HS-27A (cell line): ENCODE data around the gene CD248.

ENCODE experiments used
- DNase-seq: peaks from one replicate; pipeline ENCODE4 v3.0.0-alpha.2; 2012; ENCODE audit warnings: low read depth, missing footprints

The CD248 gene

GRCh38 chr11:66275984-66276612 lies 40.7 kb downstream of the CD248 start:
- no peak for DNase-seq

DNA sequence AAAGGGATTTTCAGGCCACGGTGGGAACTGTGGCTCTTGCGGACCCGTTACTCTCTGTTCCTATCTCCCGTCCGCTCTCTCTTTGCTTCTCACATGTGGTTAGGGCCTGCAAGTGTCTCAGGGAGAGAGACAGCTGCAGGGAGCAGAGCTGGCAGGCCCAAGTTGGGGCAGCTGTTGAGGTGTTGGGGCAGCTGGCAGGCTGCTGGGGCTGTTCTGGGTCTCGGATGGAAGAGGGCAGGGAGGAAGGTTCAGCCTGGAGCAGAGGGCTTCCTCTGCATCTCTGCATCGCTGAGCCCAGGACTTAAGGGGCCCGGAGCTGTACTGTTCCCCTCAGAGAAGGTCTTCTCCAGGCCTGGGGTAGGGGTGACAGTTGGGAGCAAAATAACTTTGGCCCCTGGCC lies 41.4 kb downstream of the CD248 start:
- DNase-seq = no peak

- no peak for DNase-seq
Measured at GRCh38 chr11:66274219-66274618, 42.6 kb downstream of the CD248 start.

DNA sequence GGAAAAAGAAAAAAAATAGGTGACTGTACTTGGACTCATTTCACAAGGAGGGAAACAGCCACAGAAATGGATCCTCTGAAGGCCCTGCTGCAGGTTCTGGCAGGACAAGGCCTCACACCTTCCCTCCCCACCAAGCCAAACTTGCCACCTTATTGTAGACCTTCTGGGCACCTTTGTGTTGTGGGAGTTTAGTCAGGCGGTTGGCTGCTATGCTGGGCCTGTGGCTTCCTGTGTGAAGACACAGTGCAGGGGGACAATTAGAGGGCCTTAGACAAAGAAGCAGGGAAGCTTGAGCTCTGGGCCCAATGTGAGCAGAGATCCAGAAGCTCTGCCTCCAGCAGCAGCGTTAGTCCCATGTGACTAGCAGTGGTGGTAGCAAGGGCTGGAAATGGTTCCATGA lies 44.2 kb downstream of the CD248 start:
- DNase-seq = no peak

DNA sequence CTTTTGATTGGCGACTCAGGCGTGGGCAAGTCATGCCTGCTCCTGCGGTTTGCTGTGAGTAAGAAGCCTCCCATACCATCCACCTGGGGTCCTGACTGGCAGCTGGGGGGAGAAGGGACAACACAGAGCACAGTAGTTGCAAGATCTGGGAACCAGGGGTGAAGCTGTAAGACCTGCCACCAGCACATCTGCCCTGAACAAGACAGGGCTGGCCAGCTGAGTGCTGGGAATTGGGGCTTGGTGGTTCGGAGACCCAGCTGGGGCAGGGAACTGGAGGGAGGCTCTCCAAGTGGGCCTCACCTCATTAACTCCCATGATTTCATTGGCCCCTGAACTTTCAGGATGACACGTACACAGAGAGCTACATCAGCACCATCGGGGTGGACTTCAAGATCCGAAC lies 45.0 kb downstream of the CD248 start:
- DNase-seq = no peak

DNA sequence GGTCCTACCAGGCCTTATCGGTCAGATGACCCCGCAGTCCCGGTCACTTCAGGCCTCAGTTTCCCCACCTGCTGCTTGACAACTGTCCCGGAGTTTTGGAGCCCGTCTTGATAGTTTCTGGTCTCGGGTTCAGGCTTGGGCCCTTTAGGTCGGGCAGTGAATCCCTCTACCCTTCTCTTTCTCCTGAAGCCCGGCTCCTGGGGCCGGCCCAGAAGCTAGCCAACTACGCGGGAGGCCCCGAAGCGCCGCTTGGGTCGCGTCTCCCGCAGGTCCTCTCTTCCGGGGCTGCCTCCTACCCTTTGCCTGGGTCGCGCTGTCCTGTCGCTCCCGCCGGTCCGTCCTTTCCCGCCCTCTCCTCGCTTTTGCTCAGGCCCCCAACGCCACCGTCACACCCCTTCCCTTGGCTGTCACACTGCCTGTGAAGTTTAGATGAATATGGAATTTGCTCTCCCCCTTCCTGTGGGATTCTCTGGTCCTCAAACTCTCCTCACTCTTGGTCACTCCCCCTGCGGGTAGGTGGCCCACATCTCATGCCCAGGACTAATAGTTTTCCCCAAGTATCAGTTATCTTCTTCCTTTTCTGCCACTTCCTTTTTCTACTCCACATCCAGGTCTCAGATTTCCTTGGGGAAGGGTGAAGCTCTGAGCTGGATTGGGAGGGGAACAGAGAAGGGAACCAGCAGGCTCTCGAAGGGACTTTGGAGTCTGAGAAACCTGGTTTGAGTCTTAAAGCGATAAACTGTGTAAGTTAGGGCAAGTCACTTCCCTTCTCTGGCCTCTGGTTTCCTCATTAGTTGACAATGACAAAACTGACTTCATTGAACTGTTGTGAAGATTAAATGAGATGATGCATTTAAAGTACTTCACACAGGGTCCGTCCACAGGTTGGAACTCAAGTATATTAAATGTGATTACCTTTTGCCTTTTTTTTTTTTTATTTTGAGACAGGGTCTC lies 47.6 kb downstream of the CD248 start:
- DNase-seq = peak; percentile 51

DNA sequence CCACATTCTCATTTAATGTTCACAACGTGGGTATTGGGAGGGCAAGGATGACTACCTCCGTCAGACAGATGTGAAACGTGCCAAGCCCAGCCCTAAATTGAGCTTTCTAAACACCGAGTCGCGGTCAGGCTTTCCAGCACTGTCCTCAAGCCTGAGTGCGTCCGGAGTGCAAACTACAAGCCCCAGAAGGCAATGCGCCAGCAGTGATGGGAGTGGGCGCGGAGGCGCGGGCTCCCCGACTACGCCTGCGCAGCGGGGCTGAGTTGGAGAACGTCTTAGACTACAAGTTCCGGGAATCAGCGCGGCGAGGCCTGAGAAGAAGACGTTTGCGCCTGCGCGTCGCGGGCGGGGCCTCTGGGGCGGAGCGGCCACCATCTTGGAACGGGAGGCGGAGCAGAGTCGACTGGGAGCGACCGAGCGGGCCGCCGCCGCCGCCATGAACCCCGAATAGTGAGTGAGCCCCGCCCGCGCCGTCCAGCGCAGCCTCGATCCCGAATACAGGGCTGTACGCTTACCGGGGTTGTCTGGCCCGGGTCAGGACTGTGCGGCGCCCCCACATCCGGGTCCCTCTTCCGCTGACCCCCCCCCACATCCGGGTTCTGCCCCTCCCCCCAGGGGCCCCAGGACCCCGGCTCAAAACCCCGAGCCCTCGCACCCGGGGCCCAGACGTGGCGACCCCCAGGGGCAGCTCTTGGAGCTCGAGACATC lies 48.4 kb downstream of the CD248 start, which contains the start of gene RAB1B:
TSS of gene RAB1B (plus strand) at position 396 of the 708 bp plus-strand sequence. CDS start at position 437, 41 bp downstream.
- peak; percentile 99 for DNase-seq

DNA sequence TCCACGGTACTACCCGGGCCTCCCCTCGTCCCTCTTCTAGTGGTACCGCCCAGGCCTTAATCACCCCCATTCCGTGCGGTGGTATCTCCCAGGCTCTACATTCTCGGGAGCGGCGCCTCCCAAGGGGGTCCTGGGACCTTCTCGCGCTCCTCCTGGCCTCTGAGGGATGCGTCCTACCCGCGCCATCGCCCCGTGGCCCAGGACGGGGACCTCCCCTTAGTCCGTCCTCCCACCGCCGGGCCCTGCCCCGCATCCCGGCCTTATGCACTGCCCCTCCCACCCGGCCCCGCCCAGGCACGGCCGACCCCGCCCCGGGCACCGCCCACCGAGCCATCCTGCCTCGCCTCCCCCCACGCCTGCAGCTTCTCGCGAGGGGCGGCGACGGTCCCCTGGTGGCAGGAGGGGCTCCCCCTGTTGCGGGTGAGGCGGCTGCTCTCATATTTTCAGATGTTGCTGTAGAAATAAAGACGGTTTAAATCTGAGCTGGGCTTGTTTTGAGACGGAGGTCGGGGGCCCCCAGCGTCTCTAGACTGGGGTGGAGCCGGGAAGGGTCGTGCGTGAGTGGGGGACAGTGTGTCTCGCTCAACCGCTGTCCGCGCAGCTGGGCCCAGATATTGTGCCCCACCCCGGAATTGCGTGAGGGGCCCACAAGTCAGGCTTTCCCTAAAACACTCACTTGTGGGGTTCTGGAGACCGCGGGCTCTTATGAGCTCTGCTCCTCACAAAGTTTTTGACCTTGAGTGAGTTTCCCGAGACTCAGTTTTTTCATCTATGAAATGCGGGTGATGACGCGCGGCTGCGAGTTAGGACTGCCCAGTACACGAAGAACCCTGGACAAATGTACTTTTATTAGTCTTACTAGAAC lies 49.2 kb downstream of the CD248 start:
- peak; percentile 47 for DNase-seq

- DNase-seq = no peak
Measured at GRCh38 chr11:66267039-66267378, 49.8 kb downstream of the CD248 start.

GRCh38 chr11:66266378-66267038 lies 50.3 kb downstream of the CD248 start:
- no peak for DNase-seq

DNA sequence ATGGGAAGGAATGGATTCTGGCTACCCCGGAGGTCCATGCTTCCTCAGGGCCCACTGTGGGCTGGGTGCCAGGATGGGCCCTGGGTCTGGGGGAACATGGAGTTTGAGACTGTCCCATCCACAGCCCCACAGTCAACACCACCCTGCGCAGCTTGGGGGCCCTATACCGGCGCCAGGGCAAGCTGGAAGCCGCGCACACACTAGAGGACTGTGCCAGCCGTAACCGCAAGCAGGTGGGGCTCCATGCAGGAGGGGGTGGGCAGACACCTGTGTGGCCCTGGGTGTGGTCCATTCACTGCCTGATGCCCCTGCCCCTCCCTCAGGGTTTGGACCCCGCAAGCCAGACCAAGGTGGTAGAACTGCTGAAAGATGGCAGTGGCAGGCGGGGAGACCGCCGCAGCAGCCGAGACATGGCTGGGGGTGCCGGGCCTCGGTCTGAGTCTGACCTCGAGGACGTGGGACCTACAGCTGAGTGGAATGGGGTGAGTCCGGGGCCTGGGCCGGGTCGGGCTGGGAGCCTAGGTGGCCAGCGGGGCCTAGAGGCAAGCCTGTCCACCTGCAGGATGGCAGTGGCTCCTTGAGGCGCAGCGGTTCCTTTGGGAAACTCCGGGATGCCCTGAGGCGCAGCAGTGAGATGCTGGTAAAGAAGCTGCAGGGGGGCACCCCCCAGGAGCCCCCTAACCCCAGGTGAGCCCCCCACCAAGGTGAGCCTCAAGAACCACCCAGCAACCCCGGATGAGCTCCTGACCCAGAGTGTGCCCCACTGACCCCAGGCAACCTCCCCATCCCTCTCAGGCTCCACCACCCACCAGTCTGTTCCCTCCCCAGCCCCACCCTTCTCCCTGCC lies 51.1 kb downstream of the CD248 start:
- DNase-seq = no peak

DNA sequence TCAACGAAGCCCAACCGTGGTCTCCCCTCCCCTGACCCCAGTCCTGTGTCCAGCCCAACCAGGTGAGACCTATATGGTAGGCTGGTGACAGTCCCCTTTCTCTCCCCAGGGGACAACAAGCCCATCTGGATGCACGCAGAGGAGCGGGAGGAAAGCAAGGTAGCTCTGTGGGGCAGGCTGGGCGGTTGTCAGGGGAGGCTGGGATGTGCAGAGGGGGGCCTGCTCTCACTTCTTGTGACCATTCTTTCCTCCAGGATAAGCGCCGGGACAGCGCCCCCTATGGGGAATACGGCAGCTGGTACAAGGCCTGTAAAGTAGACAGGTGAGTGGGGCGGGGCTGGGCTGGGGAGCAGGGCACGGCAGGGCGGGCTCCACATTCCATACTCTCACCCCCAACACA lies 51.9 kb downstream of the CD248 start:
- no peak for DNase-seq
